ENCODE measurements around the gene ATXN1. TPM values are rescaled to one million over a fixed set of nuclear protein-coding genes. Genes with fewer than 3 reads are reported as not detected.

ATXN1 gene
- total RNA-seq, 1 donor: 48.5 TPM

GRCh38 chr6:16626650-16627049 lies 134.6 kb downstream of the ATXN1 start:
- no peak for DNase-seq (ENCODE audit: insufficient read length, low spot score, missing footprints)
- H3K9me3 ChIP-seq (ENCODE audit: low read depth, low read length): no peaks in the 10 kb centered on the region
- no peak for TF ChIP-seq CTCF (IDR thresholded peaks at IDR 0.05; ENCODE audit: extremely low read depth, low read depth, low read length)
- no peaks in the 10 kb centered on the region for H3K79me2 ChIP-seq (ENCODE audit: insufficient read depth, low read length)
- H3K36me3 ChIP-seq (ENCODE audit: insufficient read depth, low read length): no peaks in the 10 kb centered on the region
- H4K20me1 ChIP-seq (ENCODE audit: insufficient read depth, low read length): no peaks in the 10 kb centered on the region
- no peak overlapping the region for H3K27ac ChIP-seq (ENCODE audit: low read depth, low read length)
- H3K4me1 ChIP-seq (ENCODE audit: insufficient read depth, low read length): peaks cover 24% of the 10 kb centered on the region
- no peak overlapping the region for H2AFZ ChIP-seq (ENCODE audit: low read length)
- no peak overlapping the region for H3K4me2 ChIP-seq (ENCODE audit: insufficient read depth, low read length)
- no peak overlapping the region for H3K4me3 ChIP-seq (ENCODE audit: insufficient read depth, low read length)
- H3K27me3 ChIP-seq (ENCODE audit: insufficient read depth, low read length): no peaks in the 10 kb centered on the region

- Histone ChIP-seq H3K79me2 (ENCODE audit: insufficient read depth, low read length) (peaks cover 2% of the 10 kb centered on the region), H3K27me3 (ENCODE audit: insufficient read depth, low read length) (no peaks in the 10 kb centered on the region), H3K36me3 (ENCODE audit: insufficient read depth, low read length) (no peaks in the 10 kb centered on the region), H4K20me1 (ENCODE audit: insufficient read depth, low read length) (no peaks in the 10 kb centered on the region), H2AFZ (ENCODE audit: low read length) (no peak overlapping the region), H3K4me3 (ENCODE audit: insufficient read depth, low read length) (no peak overlapping the region), H3K4me2 (ENCODE audit: insufficient read depth, low read length) (no peak overlapping the region), H3K27ac (ENCODE audit: low read depth, low read length) (no peak overlapping the region), H3K9me3 (ENCODE audit: low read depth, low read length) (no peaks in the 10 kb centered on the region), H3K4me1 (ENCODE audit: insufficient read depth, low read length) (peaks cover 24% of the 10 kb centered on the region)
- TF ChIP-seq CTCF (IDR thresholded peaks at IDR 0.05; ENCODE audit: extremely low read depth, low read depth, low read length): no peak
- no peak for DNase-seq (ENCODE audit: insufficient read length, low spot score, missing footprints)
Measured at GRCh38 chr6:16625291-16626265, 135.7 kb downstream of the ATXN1 start.

GRCh38 chr6:16624636-16625290 lies 136.5 kb downstream of the ATXN1 start:
- no peak for TF ChIP-seq CTCF (IDR thresholded peaks at IDR 0.05; ENCODE audit: extremely low read depth, low read depth, low read length)
- H3K4me3 ChIP-seq (ENCODE audit: insufficient read depth, low read length): no peak overlapping the region
- H2AFZ ChIP-seq (ENCODE audit: low read length): no peak overlapping the region
- peaks cover 24% of the 10 kb centered on the region for H3K4me1 ChIP-seq (ENCODE audit: insufficient read depth, low read length)
- H3K36me3 ChIP-seq (ENCODE audit: insufficient read depth, low read length): no peaks in the 10 kb centered on the region
- no peak overlapping the region for H3K4me2 ChIP-seq (ENCODE audit: insufficient read depth, low read length)
- no peaks in the 10 kb centered on the region for H3K9me3 ChIP-seq (ENCODE audit: low read depth, low read length)
- no peaks in the 10 kb centered on the region for H4K20me1 ChIP-seq (ENCODE audit: insufficient read depth, low read length)
- H3K27ac ChIP-seq (ENCODE audit: low read depth, low read length): no peak overlapping the region
- peak; percentile 82 for DNase-seq (ENCODE audit: insufficient read length, low spot score, missing footprints)
- peaks cover 2% of the 10 kb centered on the region for H3K79me2 ChIP-seq (ENCODE audit: insufficient read depth, low read length)
- no peaks in the 10 kb centered on the region for H3K27me3 ChIP-seq (ENCODE audit: insufficient read depth, low read length)

DNA sequence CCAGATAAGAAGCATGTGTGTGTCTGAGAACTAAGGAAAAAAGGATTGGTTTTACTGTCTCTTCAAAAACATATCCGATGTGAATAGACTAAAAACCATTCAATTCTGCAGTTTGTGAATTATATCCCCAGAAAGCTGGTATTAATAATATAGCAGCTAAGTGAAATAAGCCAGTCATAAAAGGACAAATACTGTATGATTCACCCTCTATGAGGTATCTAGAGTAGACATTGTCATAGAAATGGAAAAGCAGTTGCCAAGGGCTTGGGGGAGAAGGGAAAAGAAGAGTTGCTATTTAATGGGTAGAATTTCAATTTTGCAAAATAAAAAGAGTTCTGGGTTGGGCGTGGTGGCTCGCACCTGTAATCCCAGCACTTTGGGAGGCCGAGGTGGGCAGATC lies 137.5 kb downstream of the ATXN1 start:
- no peaks in the 10 kb centered on the region for H3K36me3 ChIP-seq (ENCODE audit: insufficient read depth, low read length)
- H3K27me3 ChIP-seq (ENCODE audit: insufficient read depth, low read length): no peaks in the 10 kb centered on the region
- no peak overlapping the region for H3K27ac ChIP-seq (ENCODE audit: low read depth, low read length)
- H3K4me1 ChIP-seq (ENCODE audit: insufficient read depth, low read length): peaks cover 24% of the 10 kb centered on the region
- no peak for TF ChIP-seq CTCF (IDR thresholded peaks at IDR 0.05; ENCODE audit: extremely low read depth, low read depth, low read length)
- H3K4me2 ChIP-seq (ENCODE audit: insufficient read depth, low read length): no peak overlapping the region
- H2AFZ ChIP-seq (ENCODE audit: low read length): no peak overlapping the region
- H4K20me1 ChIP-seq (ENCODE audit: insufficient read depth, low read length): no peaks in the 10 kb centered on the region
- H3K79me2 ChIP-seq (ENCODE audit: insufficient read depth, low read length): peaks cover 2% of the 10 kb centered on the region
- no peaks in the 10 kb centered on the region for H3K9me3 ChIP-seq (ENCODE audit: low read depth, low read length)
- no peak for DNase-seq (ENCODE audit: insufficient read length, low spot score, missing footprints)
- H3K4me3 ChIP-seq (ENCODE audit: insufficient read depth, low read length): no peak overlapping the region
